Measurements from ENCODE around the gene RPL35A.

GRCh38 chr3:197908957-197909701 is 40.9 kb upstream of the RPL35A start:
- TF ChIP-seq CTCF (IDR thresholded peaks at IDR 0.05) (no peak), POLR2AphosphoS5 (IDR thresholded peaks at IDR 0.05) (no peak), POLR2A (IDR thresholded peaks at IDR 0.05; ENCODE audit: low read depth) (no peak)
